Posterior vena cava (tissue), 2 donors: ENCODE data around the gene PALM. TPM values are rescaled to one million over a fixed set of nuclear protein-coding genes. Genes with fewer than 3 reads are reported as not detected.
A peak's percentile ranks its signal among the peaks of the same experiment; 100 is the strongest.
"Not testable (repeated sequence)": the region's sequence is repeated elsewhere in the genome, so short reads cannot be mapped to it uniquely, and the experiment has no call there.

Experiments
- DNase-seq: peaks from one replicate; pipeline ENCODE4 v3.0.0-alpha.2; 2020; ENCODE audit warnings: low spot score
- intact Hi-C, 2 donors: fragments of 100-400 bp; cut with DNase I; formaldehyde crosslinking; loops; one replicate each; pipeline versions ENCODE4 v1.14.1 to v1.14.2; 2022 to 2023
- total RNA-seq, 2 donors: library from RNA; stranded (reverse); fragmentation: NEBNext Ultra II Directional; extraction: Animal tissue kit (Norgen Biotek cat#: 25700); gene quantifications; one replicate each; pipeline ENCODE4 v1.2.1, GENCODE V29; 2021
- donor health status: DM: yes; HTN: yes; CAD: no.
- donor health status: DM: yes; HTN: yes; CAD: no.

PALM gene
- total RNA-seq, 2 donors from 2014 or later = 89.6 to 128 TPM

DNA sequence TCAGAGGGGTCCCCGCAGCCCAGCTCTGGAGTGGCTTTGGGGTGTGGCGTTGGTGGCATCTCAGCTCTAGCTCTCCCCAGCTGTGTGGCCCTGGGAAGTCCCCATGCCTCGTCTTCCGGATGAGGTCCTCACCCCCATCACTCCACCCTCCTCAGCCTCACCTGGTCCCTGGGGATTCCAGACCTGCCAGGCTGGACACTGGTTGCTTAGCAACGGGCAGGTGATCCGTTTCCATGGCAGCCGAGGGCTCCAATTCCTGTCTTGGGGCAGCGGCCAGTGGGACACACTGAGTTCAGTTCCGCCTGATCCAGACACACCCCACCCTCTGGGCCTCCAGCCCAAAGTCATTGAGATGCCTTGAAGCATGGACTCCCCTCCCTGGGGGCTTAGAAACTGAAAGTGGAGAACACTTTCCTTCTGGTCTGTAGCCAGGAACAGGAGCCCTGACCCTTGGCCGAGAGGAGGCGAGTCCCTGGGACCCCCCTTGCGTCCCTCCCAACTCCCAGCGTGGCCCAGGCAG, 34.5 kb downstream of the PALM start:
- intact Hi-C loops = loop anchor here in 1 of 2 donors (5.0 kb wide), 1 partner anchor 1474 kb away; no protein-coding TSS in a partner anchor
- no peak for DNase-seq

DNA sequence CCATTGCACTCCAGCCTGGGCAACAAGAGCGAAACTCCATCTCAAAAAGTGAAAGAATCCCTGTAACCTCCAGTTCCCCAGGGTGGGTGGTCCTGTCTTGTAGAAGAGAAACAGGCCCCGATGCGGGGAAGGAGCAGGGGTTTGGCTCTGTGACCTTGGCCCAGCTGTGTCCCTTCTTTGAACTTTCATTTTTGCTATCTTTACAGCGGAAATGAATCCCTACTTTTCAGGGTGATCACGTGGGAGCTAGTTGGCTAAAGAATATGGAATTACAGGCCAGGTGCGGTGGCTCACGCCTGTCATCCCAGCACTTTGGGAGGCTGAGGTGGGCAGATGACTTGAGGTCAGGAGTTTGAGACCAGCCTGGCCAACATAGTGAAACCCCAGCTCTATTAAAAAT, 36.4 kb downstream of the PALM start:
- DNase-seq, intact Hi-C loops: not testable (repeated sequence)

DNA sequence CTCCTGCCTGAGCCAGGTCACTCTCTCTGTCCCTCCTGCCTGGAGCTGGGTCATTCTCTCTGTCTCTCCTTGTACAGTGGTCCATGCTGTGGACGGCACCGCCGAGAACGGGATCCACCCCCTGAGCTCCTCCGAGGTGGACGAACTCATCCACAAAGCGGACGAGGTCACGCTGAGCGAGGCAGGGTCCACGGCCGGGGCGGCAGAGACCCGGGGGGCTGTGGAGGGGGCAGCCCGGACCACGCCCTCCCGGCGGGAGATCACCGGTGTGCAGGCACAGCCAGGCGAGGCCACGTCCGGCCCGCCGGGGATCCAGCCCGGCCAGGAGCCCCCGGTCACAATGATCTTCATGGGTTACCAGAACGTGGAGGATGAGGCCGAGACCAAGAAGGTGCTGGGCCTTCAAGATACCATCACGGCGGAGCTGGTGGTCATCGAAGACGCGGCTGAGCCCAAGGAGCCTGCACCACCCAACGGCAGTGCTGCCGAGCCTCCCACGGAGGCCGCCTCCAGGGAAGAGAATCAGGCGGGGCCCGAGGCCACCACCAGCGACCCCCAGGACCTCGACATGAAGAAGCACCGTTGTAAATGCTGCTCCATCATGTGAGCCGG, 37.6 kb downstream of the PALM start:
- intact Hi-C loops = no loop called here
- DNase-seq = no peak

DNA sequence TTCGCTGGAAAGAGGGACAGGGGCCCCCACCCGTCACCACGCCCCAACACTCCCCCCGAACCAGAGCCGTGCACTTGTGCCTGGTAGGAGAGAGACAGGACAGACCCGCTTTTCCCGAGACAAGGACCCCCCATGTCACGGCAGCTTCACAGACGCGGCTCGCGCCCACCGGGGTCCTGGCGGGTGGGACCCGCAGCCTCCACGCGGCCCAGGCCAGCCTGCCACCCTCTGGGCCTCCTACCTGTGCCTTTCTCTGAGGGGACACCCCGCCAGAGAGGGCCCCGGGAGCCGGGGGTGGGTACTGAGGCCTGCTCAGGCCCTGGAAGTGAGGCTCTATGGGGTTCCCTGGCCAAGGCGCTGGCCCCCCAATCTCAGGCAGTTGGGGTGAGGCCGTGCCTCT, 38.2 kb downstream of the PALM start:
- DNase-seq = no peak
- intact Hi-C loops = no loop called here

DNA sequence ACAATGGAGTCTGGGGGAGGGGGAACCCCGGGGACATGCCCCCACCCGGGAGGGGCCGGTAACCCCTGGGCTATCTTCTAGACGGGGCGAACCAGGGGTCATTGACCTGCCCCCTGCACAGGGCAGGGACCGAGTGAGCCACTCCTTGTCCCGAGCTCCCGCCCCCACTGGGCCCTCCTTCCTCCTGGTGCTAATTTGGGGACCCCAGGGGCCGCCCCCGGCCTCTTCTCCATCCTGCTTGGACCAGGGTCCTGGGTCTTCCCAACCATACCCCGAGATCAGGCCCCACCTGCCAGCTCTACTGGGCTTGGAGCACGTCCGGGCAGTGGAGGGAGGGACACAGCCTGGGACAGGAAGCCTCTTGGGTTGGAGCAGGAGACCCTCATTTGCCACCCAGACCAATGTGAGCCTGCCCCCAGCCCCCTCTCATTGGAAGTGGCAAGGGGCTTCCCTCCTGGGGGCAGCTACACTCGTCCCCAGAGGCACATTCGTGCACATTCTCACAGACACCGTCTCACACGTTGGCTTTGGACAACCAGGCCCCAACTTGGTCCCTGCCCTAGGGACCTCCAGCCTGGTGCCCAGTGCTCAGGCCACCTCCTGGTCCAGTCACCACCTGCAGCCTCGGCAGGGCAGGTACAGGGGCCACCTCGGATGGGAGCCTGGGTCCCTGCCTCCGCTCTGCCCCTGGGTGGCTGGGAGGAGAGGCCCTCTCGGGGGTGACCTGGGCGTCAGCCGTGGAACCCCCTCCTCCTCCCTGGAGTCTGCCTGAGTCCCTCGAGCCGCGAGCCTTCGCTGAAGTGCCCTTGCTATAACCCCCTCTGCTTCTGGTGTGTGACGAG, 38.9 kb downstream of the PALM start:
- intact Hi-C loops = no loop called here
- DNase-seq = no peak

DNA sequence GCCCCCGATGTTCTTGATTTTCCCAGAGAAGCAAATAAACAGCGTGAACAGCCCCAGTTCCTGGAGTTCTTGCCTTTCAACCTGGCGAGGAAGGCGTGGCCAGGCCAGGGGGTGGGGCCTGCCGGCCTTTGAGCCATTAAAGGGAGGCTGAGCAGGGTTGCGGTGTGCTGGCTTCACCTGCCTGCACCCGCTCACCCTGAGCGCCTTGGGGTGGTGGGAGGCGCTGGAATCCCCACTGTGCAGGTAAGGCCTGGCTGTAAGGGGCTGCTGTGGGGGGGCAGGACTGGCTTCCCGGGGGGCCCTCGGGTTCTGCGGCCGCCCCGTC, 39.5 kb downstream of the PALM start:
- intact Hi-C loops = no loop called here
- no peak for DNase-seq

DNA sequence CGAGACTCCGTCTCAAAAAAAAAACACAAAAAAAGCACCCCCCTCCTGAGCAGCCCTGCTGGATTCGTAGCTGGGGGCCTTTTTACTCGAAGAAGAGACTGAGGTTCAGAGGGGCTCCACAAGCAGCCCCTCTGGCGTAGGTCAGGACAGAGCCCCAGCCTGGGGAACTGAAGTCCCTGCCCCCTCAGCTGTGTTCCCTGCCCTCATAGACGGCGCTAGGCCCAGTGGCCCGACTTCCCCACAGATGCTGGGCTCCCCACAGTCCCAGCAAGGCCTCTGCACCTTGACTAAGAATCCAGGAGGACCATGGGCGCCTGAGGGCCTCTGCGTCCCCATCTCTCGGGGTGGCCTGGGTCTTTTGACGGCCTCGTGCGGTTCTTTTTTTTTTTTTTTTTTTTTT, 41.1 kb downstream of the PALM start:
- no peak for DNase-seq
- intact Hi-C loops = no loop called here

DNA sequence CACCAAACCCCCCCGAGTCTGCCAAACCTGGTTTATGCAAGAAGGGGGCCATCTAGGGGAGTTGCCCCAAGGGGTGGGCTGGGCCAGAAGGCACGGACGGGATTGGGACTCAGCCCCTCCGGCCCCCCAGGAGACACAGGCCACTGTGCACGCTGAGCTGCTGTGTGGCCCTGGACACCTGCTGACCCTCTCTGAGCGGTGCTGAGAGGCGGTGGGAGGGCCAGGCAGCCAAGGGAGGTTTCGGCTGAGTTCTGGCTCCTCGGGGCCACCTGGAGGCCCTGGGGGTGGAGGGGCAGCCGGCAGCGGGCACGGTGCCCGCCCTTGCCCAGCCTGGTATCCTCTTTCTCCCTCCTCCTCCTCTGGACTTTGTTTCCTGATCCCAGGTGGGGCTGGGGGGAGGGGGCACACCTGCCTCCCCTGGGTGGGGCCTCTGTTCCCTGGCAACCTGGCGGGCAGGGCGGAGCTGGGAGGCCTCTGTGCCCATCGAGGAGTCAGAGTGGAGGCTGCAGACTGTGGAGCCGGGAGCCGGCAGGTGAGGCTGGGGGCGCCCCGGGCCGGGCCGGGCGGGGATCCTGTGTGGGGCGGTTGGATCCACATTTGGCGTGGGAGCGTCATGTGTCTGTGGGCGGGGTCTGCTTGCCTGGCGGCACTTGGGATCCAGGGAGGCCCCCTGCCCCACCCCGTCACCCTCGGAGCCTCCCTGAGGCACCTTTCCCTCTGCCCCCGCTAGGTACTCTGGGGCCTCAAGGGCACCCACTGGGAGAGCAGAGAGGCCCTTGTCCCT, 42.1 kb downstream of the PALM start, which contains the start of gene MISP:
Gene MISP (plus strand): TSS at position 473 of the 784 bp plus-strand sequence. CDS start 5,835 bp downstream, outside the sequence.
- intact Hi-C loops = no loop called here

DNA sequence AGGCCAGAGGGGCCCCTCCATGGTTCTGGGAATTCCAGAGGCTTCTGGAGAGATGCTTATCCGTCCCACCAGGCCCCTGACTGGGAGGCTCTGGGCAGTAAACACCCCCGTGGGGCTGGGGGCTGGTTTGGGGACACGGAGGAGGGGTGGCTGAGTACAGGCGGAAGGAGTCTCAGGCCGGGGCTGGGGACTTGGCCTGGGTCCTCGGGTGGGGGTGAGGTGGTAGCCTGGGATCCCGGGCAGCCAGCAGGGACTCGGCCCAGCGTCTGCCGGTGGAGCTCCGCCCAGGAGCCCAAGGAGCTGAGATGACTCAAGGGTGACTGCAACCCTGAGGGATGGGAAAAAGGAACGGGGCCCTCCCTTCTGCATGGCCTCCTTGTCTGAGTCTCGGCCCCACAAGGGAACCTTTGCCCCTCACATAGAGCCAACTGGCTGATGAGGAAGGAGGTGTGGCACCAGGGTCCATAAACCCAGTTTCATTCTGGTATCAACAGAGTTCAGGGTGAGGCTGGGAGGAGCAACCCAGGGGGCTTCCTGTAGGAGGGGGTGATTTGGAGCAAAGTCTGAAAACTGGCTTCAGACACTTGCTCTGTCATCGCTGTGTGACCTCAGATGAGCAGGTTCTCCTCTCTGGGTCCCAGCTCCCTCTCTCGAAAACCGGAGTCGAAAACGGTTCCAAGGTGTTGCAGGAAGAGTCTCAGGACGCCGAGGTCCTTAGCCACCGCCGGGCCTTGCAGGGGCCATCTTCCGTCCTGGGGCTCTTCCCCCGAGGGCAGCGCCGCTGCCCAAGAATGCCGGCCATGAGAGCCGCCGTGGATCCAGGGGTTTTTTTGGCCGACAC, 43.0 kb downstream of the PALM start:
- DNase-seq = no peak
- intact Hi-C loops = no loop called here

More for the DNA sequence above, 42.1 kb downstream of the PALM start, which contains the start of gene MISP:
- no peak for DNase-seq

DNA sequence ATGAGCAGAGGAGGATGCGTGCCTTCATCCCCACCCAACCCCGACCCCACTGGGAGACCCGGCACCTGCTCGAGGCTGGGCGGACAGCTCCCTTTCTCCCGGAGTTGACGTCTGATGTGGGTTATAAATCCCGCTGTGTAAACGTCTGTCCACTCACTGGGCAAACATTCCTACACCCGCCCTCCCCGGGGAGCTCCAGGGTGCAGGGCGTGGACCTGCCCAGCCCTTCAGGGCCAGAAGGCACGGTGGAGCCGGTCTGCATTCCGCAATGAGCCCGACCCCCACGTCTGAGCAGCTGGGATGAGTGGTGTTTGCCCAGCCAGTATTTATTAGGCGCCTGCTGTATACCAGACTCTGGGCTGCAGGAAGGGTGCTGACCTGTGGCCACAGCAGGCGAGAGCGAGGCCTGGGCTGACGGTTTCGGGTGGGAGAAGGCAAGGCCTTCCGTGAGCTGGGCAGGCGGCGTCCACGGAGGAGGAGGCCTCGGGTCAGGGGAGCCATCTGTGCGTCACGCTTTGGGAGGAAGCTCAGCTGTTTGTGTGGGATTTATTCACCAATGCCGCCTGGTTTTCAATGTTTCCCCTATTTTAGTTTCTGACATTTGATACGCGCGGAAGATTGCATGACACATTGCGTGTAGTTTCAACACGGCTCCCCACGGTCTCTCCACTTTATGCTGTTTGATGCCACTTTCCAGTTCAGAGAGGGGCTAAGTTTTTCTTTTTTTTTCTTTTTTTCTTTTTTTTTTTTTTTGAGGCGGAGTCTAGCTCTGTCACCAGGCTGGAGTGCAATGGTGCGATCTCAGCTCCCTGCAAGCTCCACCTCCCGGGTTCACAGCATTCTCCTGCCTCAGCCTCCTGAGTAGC, 44.1 kb downstream of the PALM start:
- intact Hi-C loops = no loop called here

DNA sequence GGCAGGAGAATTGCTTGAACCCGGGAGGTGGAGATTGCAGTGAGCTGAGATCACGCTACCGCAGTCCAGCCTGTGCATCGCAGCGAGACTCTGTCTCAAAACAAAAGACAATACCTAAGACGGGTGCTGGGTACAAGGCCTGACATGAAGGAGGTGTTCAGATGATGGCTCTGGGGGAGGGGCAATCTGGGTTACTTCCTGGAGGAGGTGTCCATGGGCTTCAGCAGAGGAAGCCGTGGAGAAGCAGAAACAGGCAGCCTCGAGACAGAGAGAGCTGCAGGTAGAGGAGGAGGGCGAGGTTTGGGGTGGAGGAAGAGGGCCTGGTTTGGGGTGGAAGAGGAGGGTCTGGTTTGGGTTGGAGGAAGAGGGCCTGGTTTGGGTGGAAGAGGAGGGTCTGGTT, 45.8 kb downstream of the PALM start:
- no peak for DNase-seq
- intact Hi-C loops = no loop called here

More for the DNA sequence above, 44.1 kb downstream of the PALM start:
- DNase-seq = peak; percentile 90

DNA sequence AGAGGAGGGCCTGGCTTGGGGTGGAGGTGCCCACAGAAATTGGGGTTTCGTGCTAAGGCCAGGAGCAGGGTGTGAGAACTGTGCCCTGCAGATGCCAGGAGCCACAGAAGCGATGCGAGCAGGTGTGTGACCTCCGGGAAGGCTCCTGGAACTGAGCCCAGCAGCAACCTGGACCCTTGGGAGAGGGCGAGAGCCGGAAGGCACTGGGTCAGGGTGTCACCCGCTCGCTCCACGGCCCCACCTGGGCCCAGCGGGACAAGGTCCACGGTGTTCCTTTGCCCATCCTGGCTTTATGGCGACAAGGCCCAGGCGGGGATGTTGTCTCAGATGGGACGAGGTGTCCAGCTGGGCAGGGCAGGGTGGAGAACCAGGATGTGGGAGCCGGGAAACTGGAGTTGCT, 46.3 kb downstream of the PALM start:
- no peak for DNase-seq
- intact Hi-C loops = no loop called here

DNA sequence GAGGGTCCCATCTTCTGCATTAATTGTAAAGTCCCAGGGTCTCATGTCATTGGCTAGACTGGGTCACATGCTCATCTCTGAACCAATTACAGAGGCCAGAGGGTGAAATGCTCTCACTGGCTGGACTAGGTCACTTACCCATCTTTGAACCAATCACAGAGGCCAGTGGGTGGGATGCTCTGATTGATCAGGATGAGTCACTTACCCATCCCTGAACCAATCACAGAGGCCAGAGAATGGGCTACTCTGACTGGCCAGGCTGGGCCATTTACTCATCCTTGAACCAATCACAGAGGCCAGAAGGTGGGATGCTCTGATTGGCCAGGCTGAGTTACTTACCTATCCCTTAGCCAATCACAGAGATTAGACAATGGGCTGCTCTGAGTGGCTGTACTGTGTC, 47.5 kb downstream of the PALM start:
- intact Hi-C loops = no loop called here
- no peak for DNase-seq

DNA sequence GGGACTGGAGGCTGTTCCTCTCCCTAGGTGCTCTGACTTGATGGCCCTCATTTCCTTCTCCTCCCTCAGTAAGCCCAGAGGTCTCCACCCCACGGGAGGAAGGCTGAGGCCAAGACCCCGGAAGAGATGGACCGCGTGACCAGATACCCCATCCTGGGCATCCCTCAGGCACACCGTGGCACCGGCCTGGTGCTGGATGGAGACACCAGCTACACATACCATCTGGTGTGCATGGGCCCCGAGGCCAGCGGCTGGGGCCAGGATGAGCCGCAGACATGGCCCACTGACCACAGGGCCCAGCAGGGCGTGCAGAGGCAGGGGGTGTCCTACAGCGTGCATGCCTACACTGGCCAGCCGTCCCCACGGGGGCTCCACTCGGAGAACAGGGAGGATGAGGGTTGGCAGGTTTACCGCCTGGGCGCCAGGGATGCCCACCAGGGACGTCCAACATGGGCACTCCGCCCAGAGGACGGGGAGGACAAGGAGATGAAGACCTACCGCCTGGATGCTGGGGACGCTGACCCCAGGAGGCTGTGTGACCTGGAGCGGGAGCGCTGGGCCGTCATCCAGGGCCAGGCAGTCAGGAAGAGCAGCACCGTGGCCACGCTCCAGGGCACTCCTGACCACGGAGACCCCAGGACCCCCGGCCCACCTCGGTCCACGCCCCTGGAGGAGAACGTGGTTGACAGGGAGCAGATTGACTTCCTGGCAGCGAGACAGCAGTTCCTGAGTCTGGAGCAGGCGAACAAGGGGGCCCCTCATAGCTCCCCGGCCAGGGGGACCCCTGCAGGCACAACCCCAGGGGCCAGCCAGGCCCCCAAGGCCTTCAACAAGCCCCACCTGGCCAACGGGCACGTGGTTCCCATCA, 48.3 kb downstream of the PALM start:
- no peak for DNase-seq
- intact Hi-C loops = no loop called here

DNA sequence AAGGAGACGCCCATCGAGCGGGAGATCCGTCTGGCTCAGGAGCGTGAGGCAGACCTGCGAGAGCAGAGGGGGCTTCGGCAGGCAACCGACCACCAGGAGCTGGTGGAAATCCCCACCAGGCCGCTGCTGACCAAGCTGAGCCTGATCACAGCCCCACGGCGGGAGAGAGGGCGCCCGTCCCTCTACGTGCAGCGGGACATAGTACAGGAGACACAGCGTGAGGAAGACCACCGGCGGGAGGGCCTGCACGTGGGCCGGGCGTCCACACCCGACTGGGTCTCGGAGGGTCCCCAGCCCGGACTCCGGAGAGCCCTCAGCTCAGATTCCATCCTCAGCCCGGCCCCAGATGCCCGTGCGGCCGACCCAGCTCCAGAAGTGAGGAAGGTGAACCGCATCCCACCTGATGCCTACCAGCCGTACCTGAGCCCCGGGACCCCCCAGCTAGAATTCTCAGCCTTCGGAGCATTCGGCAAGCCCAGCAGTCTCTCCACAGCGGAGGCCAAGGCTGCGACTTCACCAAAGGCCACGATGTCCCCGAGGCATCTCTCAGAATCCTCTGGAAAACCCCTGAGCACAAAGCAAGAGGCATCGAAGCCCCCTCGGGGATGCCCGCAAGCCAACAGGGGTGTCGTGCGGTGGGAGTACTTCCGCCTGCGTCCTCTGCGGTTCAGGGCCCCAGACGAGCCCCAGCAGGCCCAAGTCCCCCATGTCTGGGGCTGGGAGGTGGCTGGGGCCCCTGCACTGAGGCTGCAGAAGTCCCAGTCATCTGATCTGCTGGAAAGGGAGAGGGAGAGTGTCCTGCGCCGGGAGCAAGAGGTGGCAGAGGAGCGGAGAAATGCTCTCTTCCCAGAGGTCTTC, 49.3 kb downstream of the PALM start:
- no peak for DNase-seq
- intact Hi-C loops = no loop called here

DNA sequence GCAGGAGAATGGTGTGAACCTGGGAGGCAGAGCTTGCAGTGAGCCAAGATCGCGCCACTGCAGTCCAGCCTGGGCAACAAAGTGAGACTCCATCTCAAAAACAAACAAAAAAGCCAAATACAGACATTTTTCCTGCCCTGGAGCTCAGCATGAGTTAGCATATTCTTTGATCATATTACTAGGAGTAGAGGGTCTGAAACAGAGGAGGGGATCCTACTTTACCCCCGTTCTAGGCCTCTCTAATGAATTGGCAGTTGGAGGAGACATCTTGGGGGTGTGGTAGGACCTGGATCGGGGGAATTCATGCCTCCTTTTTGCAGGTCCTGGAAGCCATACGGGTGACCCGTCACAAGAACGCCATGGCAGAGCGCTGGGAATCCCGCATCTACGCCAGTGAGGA, 54.4 kb downstream of the PALM start:
- DNase-seq = no peak
- intact Hi-C loops = loop anchor here in 1 of 2 donors (10.0 kb wide), 1 partner anchor 232 kb away; no protein-coding TSS in a partner anchor
